ENCODE data around the gene ATP2C2. TPM values are rescaled to one million over a fixed set of nuclear protein-coding genes. Genes with fewer than 3 reads are reported as not detected.

ATP2C2 gene
- total and polyA plus RNA-seq, 9 of the 15 experiments (the other 6 are each of a cell fraction or from before 2014, with no cell fraction given), result 0.75 TPM; not detected in 8

GRCh38 chr16:84344781-84345180, 23.6 kb upstream of the ATP2C2 start:
- Histone ChIP-seq H3K27me3 (ENCODE audit: control insufficient read depth in 2 of 2, insufficient read depth in 2 of 2, low read length in 2 of 2) (peaks cover 66 to 82% of the 10 kb centered on the region in 2 experiments), H4K20me1 (replicated peaks; ENCODE audit: control insufficient read depth, insufficient read depth, low read length) (peaks cover 2% of the 10 kb centered on the region; the same call in 1 of the 2 replicates), H3K36me3 (ENCODE audit: control insufficient read depth, insufficient read depth, low read length) (no peaks in the 10 kb centered on the region), H3K27ac (ENCODE audit: extremely low read depth, low read depth, low read length) (no peak overlapping the region), H3K4me1 (replicated peaks in 1 of 2; ENCODE audit: control insufficient read depth in 2 of 2, insufficient read depth in 2 of 2, low read length in 2 of 2) (no peaks in the 10 kb centered on the region), H3K4me3 (no peak overlapping the region), H3K4me2 (ENCODE audit: insufficient read depth, low read length) (no peak overlapping the region), H3K79me2 (ENCODE audit: control insufficient read depth, insufficient read depth, low read length) (no peaks in the 10 kb centered on the region), H3K9ac (ENCODE audit: insufficient read depth in 1 of 2, low read depth in 2 of 2, low read length in 2 of 2) (peak overlapping the region in 1 of 2 experiments; percentile 55; a peak in 1 of 4 replicates), H2AFZ (ENCODE audit: low read depth, low read length) (no peak overlapping the region), H3K9me3 (replicated peaks; ENCODE audit: control insufficient read depth, insufficient read depth, low read depth, low read length) (no peaks in the 10 kb centered on the region), H3K9me1 (ENCODE audit: control insufficient read depth, insufficient read depth, low read length) (no peaks in the 10 kb centered on the region)
- FAIRE-seq (no peak), ATAC-seq (no peak), DNase-seq (ENCODE audit: extremely low read depth in 1 of 4, low spot score in 3 of 4) (no peak)
- TF ChIP-seq ZNF12 (CRISPR knock-in tag; IDR thresholded peaks at IDR 0.05) (no peak), ZFP1 (CRISPR knock-in tag; IDR thresholded peaks at IDR 0.05) (no peak), MAFG (tag; conservative IDR thresholded peaks at IDR 0.05) (no peak), ZNF384 (IDR thresholded peaks at IDR 0.05; ENCODE audit: low read depth, low read length) (no peak), ZNF717 (CRISPR knock-in tag; IDR thresholded peaks at IDR 0.05) (no peak), ZNF511 (CRISPR knock-in tag; IDR thresholded peaks at IDR 0.05) (no peak), ETV1 (tag; conservative IDR thresholded peaks at IDR 0.05; ENCODE audit: low read depth) (no peak), SNIP1 (IDR thresholded peaks at IDR 0.05; ENCODE audit: low read depth) (no peak)
- 1% methylated on average over 8 of the region's 8 CpGs for WGBS (ENCODE audit: insufficient coverage, low coverage, missing lambda C conversion rate)
- intact Hi-C loops (cut with micrococcal nuclease), result no loop called here
- POLR2A ChIA-PET, result no interaction called here
- BruUV-seq (replicated peaks), result no TSS peak
- CTCF ChIA-PET (ENCODE audit: low intra/inter-chr PET ratio), result interaction anchor here (0.6 kb wide), 1 partner anchor 65 kb away, joined by 3 read pairs; no protein-coding TSS in a partner anchor
- in situ Hi-C loops (cut with MboI), result no loop called here

Data from K562 (cell line).